GM23338 (cell line): Measurements from ENCODE around the gene UCKL1. TPM values are rescaled to one million over a fixed set of nuclear protein-coding genes. Genes with fewer than 3 reads are reported as not detected.

Experiments
- ATAC-seq: fragments of 200-7000 bp; cut with Tn5 transposase; 3 replicates; pipeline ENCODE4 v1.9.1; 2020
- DNase-seq: peaks from one replicate; pipeline ENCODE4 v3.0.0-alpha.2; 2015; ENCODE audit warnings: low spot score
- H2AFZ ChIP-seq: fragments of 200-600 bp; sonication (generic); 2 replicates; pipeline ENCODE4 v1.8.0; 2016; ENCODE audit warnings: antibody characterized with exemption, mild to moderate bottlenecking, moderate library complexity
- H3F3A ChIP-seq: fragments of 200-600 bp; sonication (generic); replicated peaks from 2 replicates; pipeline ENCODE4 v1.8.0; 2017; ENCODE audit warnings: antibody characterized with exemption, mixed run types, low read depth
- H3K27ac ChIP-seq: fragments of 200-600 bp; sonication (generic); 2 replicates; pipeline ENCODE4 v1.6.1; 2016; ENCODE audit warnings: low read depth
- H3K27me3 ChIP-seq: fragments of 200-600 bp; sonication (generic); 2 replicates; pipeline ENCODE4 v1.8.0; 2016; ENCODE audit warnings: mild to moderate bottlenecking, mixed run types, moderate library complexity; ENCODE audit not compliant: insufficient read depth
- H3K36me3 ChIP-seq: fragments of 200-600 bp; sonication (generic); 2 replicates; pipeline ENCODE4 v1.8.0; 2016; ENCODE audit warnings: mild to moderate bottlenecking; ENCODE audit not compliant: insufficient read depth
- H3K4me1 ChIP-seq: fragments of 200-600 bp; sonication (generic); 2 replicates; pipeline ENCODE4 v1.8.0; 2016; ENCODE audit warnings: mild to moderate bottlenecking, moderate library complexity; ENCODE audit not compliant: insufficient read depth
- H3K4me2 ChIP-seq: fragments of 200-600 bp; sonication (generic); 2 replicates; pipeline ENCODE4 v1.7.1; 2017; ENCODE audit warnings: mixed run types
- H3K4me3 ChIP-seq: fragments of 200-600 bp; sonication (generic); 2 replicates; pipeline ENCODE4 v1.6.1; 2016; ENCODE audit warnings: mixed run types
- H3K79me2 ChIP-seq: fragments of 200-600 bp; sonication (generic); replicated peaks from 2 replicates; pipeline ENCODE4 v1.8.0; 2017; ENCODE audit warnings: mild to moderate bottlenecking; ENCODE audit not compliant: insufficient read depth
- H3K9me2 ChIP-seq: fragments of 200-600 bp; sonication (generic); 2 replicates; pipeline ENCODE4 v1.8.0; 2017; ENCODE audit not compliant: insufficient read depth
- H4K20me1 ChIP-seq: fragments of 200-600 bp; sonication (generic); replicated peaks from 2 replicates; pipeline ENCODE4 v1.8.0; 2017; ENCODE audit warnings: mild to moderate bottlenecking; ENCODE audit not compliant: insufficient read depth
- H3K27ac Mint-ChIP-seq: 2 replicates; pipeline ENCODE4 v1.8.0; 2020; ENCODE audit warnings: inconsistent platforms, mild to moderate bottlenecking, moderate library complexity, mixed read lengths
- H3K27me3 Mint-ChIP-seq: 3 replicates; pipeline ENCODE4 v1.8.0; 2022; ENCODE audit warnings: low read depth, mild to moderate bottlenecking, moderate library complexity, mixed read lengths, inconsistent platforms; ENCODE audit not compliant: insufficient read depth, poor library complexity
- H3K36me3 Mint-ChIP-seq: 3 replicates; pipeline ENCODE4 v1.8.0; 2021; ENCODE audit warnings: low read depth, mild to moderate bottlenecking, inconsistent platforms, moderate library complexity, mixed read lengths
- H3K4me1 Mint-ChIP-seq: 3 replicates; pipeline ENCODE4 v1.8.0; 2020; ENCODE audit warnings: mild to moderate bottlenecking, inconsistent platforms, mixed read lengths
- H3K4me3 Mint-ChIP-seq: 3 replicates; pipeline ENCODE4 v1.8.0; 2021; ENCODE audit warnings: moderate library complexity, mild to moderate bottlenecking, inconsistent platforms, mixed read lengths
- H3K9me3 Mint-ChIP-seq: 3 replicates; pipeline ENCODE4 v1.8.0; 2020; ENCODE audit warnings: moderate library complexity, mild to moderate bottlenecking, inconsistent platforms, mixed read lengths
- CREB1 ChIP-seq: fragments of 250-450 bp; sonication (Bioruptor Pico); IDR thresholded peaks from 2 replicates; pipeline ENCODE4 v1.5.0; 2020; ENCODE audit warnings: low read depth, mild to moderate bottlenecking, moderate library complexity
- JUNB ChIP-seq: IDR thresholded peaks from one replicate; pipeline ENCODE4 v1.6.1; 2016; ENCODE audit warnings: antibody characterized with exemption; ENCODE audit not compliant: unreplicated experiment
- ZNF331 ChIP-seq: fragments of 250-450 bp; sonication (Bioruptor Pico); IDR thresholded peaks from 2 replicates; pipeline ENCODE4 v1.5.0; 2020; ENCODE audit warnings: low read depth, mild to moderate bottlenecking, moderate library complexity
- polyA plus RNA-seq: library from polyadenylated mRNA; unstranded; fragments of >200 nt; fragmentation: Nextera tagmentation; extraction: Ambion mirVana; gene quantifications from 2 replicates; pipeline ENCODE4 v1.2.1, GENCODE V29; 2016
- total RNA-seq: library from RNA; depleted of rRNA; stranded (reverse); fragments of >200 nt; shearing (Covaris generic); gene quantifications from 2 replicates; pipeline ENCODE4 v1.2.3, GENCODE V29; 2014
- TF ChIP-seq, protein P1 (sequence below): fragments of 250-450 bp; sonication (Bioruptor Pico); IDR thresholded peaks from 2 replicates; pipeline ENCODE4 v1.5.0; 2020; ENCODE audit warnings: mild to moderate bottlenecking, moderate library complexity
- TF ChIP-seq, protein P2 (sequence below), 2 experiments: fragments of 200-600 bp in 1 of 2; sonication (generic) in 1 of 2; conservative IDR thresholded peaks; 2 replicates each; pipeline versions ENCODE4 v1.5.1 to v1.6.1; 2016 to 2017; ENCODE audit warnings: antibody characterized with exemption in 2 of 2, low read depth in 2 of 2, mild to moderate bottlenecking in 2 of 2, moderate library complexity in 1 of 2
- TF ChIP-seq, protein P3 (sequence below): IDR thresholded peaks from one replicate; pipeline ENCODE4 v1.6.1; 2018; ENCODE audit warnings: antibody characterized with exemption; ENCODE audit not compliant: unreplicated experiment

Gene UCKL1
- total and polyA plus RNA-seq, 2 experiments from 2014 or later, result 56.8 to 82.5 TPM

DNA sequence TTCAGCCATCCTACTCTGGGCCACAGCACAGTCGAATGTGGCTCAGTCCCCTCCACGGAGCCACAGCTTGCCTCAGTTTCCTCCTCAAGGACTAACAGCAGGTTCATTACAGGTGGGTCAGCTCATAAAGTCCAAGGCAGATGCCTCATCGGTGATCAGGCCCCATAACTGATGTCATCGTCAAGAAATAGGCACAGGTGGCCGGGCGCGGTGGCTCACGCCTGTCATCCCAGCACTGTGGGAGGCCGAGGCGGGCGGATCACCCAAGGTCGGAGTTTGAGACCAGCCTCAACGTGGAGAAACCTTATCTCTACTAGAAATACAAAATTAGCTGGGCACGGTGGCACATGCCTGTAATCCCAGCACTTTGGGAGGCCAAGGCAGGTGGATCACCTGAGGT, 3.4 kb downstream of the UCKL1 start:
- Mint-ChIP-seq H3K4me3 (no peak overlapping the region), H3K27me3 (peaks cover 21% of the 10 kb centered on the region), H3K36me3 (peaks cover 6% of the 10 kb centered on the region; the same call in 1 of the 3 replicates), H3K27ac (no peak overlapping the region), H3K4me1 (peaks cover 31% of the 10 kb centered on the region), H3K9me3 (peaks cover 8% of the 10 kb centered on the region; the same call in 1 of the 3 replicates)
- ATAC-seq (no peak), DNase-seq (no peak)
- Histone ChIP-seq H3K4me1 (peaks cover 14% of the 10 kb centered on the region; the same call in 1 of the 2 replicates), H3K36me3 (no peaks in the 10 kb centered on the region), H3K4me3 (no peak overlapping the region), H3K9me2 (no peaks in the 10 kb centered on the region), H4K20me1 (peaks cover 20% of the 10 kb centered on the region), H3K27me3 (no peaks in the 10 kb centered on the region), H3K4me2 (no peak overlapping the region), H3K27ac (no peak overlapping the region), H2AFZ (no peak overlapping the region), H3K79me2 (peaks cover 75% of the 10 kb centered on the region), H3F3A (peaks cover 19% of the 10 kb centered on the region)
- TF ChIP-seq, protein P1, sequence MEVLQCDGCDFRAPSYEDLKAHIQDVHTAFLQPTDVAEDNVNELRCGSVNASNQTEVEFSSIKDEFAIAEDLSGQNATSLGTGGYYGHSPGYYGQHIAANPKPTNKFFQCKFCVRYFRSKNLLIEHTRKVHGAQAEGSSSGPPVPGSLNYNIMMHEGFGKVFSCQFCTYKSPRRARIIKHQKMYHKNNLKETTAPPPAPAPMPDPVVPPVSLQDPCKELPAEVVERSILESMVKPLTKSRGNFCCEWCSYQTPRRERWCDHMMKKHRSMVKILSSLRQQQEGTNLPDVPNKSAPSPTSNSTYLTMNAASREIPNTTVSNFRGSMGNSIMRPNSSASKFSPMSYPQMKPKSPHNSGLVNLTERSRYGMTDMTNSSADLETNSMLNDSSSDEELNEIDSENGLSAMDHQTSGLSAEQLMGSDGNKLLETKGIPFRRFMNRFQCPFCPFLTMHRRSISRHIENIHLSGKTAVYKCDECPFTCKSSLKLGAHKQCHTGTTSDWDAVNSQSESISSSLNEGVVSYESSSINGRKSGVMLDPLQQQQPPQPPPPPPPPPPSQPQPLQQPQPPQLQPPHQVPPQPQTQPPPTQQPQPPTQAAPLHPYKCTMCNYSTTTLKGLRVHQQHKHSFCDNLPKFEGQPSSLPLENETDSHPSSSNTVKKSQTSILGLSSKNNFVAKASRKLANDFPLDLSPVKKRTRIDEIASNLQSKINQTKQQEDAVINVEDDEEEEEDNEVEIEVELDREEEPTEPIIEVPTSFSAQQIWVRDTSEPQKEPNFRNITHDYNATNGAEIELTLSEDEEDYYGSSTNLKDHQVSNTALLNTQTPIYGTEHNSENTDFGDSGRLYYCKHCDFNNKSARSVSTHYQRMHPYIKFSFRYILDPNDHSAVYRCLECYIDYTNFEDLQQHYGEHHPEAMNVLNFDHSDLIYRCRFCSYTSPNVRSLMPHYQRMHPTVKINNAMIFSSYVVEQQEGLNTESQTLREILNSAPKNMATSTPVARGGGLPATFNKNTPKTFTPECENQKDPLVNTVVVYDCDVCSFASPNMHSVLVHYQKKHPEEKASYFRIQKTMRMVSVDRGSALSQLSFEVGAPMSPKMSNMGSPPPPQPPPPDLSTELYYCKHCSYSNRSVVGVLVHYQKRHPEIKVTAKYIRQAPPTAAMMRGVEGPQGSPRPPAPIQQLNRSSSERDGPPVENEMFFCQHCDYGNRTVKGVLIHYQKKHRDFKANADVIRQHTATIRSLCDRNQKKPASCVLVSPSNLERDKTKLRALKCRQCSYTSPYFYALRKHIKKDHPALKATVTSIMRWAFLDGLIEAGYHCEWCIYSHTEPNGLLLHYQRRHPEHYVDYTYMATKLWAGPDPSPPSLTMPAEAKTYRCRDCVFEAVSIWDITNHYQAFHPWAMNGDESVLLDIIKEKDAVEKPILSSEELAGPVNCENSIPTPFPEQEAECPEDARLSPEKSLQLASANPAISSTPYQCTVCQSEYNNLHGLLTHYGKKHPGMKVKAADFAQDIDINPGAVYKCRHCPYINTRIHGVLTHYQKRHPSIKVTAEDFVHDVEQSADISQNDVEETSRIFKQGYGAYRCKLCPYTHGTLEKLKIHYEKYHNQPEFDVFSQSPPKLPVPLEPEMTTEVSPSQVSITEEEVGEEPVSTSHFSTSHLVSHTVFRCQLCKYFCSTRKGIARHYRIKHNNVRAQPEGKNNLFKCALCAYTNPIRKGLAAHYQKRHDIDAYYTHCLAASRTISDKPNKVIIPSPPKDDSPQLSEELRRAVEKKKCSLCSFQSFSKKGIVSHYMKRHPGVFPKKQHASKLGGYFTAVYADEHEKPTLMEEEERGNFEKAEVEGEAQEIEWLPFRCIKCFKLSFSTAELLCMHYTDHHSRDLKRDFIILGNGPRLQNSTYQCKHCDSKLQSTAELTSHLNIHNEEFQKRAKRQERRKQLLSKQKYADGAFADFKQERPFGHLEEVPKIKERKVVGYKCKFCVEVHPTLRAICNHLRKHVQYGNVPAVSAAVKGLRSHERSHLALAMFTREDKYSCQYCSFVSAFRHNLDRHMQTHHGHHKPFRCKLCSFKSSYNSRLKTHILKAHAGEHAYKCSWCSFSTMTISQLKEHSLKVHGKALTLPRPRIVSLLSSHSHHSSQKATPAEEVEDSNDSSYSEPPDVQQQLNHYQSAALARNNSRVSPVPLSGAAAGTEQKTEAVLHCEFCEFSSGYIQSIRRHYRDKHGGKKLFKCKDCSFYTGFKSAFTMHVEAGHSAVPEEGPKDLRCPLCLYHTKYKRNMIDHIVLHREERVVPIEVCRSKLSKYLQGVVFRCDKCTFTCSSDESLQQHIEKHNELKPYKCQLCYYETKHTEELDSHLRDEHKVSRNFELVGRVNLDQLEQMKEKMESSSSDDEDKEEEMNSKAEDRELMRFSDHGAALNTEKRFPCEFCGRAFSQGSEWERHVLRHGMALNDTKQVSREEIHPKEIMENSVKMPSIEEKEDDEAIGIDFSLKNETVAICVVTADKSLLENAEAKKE (CRISPR knock-in tag), result no peak
- TF ChIP-seq, protein P2, sequence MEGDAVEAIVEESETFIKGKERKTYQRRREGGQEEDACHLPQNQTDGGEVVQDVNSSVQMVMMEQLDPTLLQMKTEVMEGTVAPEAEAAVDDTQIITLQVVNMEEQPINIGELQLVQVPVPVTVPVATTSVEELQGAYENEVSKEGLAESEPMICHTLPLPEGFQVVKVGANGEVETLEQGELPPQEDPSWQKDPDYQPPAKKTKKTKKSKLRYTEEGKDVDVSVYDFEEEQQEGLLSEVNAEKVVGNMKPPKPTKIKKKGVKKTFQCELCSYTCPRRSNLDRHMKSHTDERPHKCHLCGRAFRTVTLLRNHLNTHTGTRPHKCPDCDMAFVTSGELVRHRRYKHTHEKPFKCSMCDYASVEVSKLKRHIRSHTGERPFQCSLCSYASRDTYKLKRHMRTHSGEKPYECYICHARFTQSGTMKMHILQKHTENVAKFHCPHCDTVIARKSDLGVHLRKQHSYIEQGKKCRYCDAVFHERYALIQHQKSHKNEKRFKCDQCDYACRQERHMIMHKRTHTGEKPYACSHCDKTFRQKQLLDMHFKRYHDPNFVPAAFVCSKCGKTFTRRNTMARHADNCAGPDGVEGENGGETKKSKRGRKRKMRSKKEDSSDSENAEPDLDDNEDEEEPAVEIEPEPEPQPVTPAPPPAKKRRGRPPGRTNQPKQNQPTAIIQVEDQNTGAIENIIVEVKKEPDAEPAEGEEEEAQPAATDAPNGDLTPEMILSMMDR (conservative IDR thresholded peaks at IDR 0.05; ENCODE audit: low read depth in 2 of 2), result no peak
- TF ChIP-seq JUNB (no peak), ZNF331 (CRISPR knock-in tag) (no peak)

DNA sequence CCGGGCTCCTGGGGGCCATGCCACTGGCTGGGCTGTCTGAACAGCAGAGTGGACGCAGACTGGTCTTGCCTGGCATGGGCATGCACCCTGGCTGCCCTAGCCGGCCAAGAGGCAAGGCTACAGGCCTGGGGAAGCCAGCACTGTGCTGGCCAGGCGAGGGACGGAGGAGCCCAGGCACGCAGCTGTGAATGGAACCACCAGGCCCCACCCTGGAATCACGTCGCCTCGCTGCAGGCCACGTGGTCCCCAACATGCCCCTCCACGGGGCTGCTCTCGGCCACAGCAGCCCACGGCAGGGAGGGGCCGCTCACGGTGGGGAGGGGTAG, 4.0 kb downstream of the UCKL1 start:
- Histone ChIP-seq H3K27ac (no peak overlapping the region), H3K9me2 (no peaks in the 10 kb centered on the region), H3F3A (peaks cover 18% of the 10 kb centered on the region), H2AFZ (no peak overlapping the region), H4K20me1 (peaks cover 20% of the 10 kb centered on the region), H3K79me2 (peaks cover 81% of the 10 kb centered on the region), H3K4me3 (no peak overlapping the region), H3K36me3 (no peaks in the 10 kb centered on the region), H3K27me3 (no peaks in the 10 kb centered on the region), H3K4me1 (peaks cover 13% of the 10 kb centered on the region; the same call in 1 of the 2 replicates), H3K4me2 (no peak overlapping the region)
- H3K9me3 Mint-ChIP-seq, result peaks cover 8% of the 10 kb centered on the region; the same call in 1 of the 3 replicates
- peaks cover 6% of the 10 kb centered on the region; the same call in 1 of the 3 replicates for H3K36me3 Mint-ChIP-seq
- no peak overlapping the region for H3K4me3 Mint-ChIP-seq
- ATAC-seq, result no peak
- peaks cover 31% of the 10 kb centered on the region for H3K4me1 Mint-ChIP-seq
- H3K27ac Mint-ChIP-seq, result no peak overlapping the region
- no peak for DNase-seq
- peaks cover 24% of the 10 kb centered on the region for H3K27me3 Mint-ChIP-seq
- TF ChIP-seq, protein P2 (conservative IDR thresholded peaks at IDR 0.05; ENCODE audit: low read depth in 2 of 2), result no peak
- TF ChIP-seq, protein P3, sequence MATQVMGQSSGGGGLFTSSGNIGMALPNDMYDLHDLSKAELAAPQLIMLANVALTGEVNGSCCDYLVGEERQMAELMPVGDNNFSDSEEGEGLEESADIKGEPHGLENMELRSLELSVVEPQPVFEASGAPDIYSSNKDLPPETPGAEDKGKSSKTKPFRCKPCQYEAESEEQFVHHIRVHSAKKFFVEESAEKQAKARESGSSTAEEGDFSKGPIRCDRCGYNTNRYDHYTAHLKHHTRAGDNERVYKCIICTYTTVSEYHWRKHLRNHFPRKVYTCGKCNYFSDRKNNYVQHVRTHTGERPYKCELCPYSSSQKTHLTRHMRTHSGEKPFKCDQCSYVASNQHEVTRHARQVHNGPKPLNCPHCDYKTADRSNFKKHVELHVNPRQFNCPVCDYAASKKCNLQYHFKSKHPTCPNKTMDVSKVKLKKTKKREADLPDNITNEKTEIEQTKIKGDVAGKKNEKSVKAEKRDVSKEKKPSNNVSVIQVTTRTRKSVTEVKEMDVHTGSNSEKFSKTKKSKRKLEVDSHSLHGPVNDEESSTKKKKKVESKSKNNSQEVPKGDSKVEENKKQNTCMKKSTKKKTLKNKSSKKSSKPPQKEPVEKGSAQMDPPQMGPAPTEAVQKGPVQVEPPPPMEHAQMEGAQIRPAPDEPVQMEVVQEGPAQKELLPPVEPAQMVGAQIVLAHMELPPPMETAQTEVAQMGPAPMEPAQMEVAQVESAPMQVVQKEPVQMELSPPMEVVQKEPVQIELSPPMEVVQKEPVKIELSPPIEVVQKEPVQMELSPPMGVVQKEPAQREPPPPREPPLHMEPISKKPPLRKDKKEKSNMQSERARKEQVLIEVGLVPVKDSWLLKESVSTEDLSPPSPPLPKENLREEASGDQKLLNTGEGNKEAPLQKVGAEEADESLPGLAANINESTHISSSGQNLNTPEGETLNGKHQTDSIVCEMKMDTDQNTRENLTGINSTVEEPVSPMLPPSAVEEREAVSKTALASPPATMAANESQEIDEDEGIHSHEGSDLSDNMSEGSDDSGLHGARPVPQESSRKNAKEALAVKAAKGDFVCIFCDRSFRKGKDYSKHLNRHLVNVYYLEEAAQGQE, result no peak
- no peak for TF ChIP-seq CREB1 (CRISPR knock-in tag)
